Astrocyte (in vitro differentiated cells and primary cell): ENCODE results near the gene FANCI. TPM values are rescaled to one million over a fixed set of nuclear protein-coding genes. Genes with fewer than 3 reads are reported as not detected.

ENCODE experiments used
- DNase-seq: peaks from one replicate; pipeline ENCODE4 v3.0.0-alpha.2; 2010; ENCODE audit warnings: low read depth
- FAIRE-seq: peaks from 2 replicates; lab custom pipeline; 2011; peaks lifted over from hg19 to GRCh38; lab: Jason Lieb, UNC
- H2AFZ ChIP-seq: 2 replicates; pipeline ENCODE4 v1.6.0; 2012; ENCODE audit warnings: low read depth, low read length, inconsistent platforms
- H3K27ac ChIP-seq: 2 replicates; pipeline ENCODE4 v1.5.1; 2011; ENCODE audit warnings: low read depth, low read length, inconsistent platforms
- H3K27me3 ChIP-seq: 2 replicates; pipeline ENCODE4 v1.6.0; 2011; ENCODE audit warnings: low read length, inconsistent platforms; ENCODE audit not compliant: insufficient read depth
- H3K36me3 ChIP-seq: 2 replicates; pipeline ENCODE4 v1.5.1; 2011; ENCODE audit warnings: low read length, inconsistent platforms; ENCODE audit not compliant: insufficient read depth
- H3K4me1 ChIP-seq: 2 replicates; pipeline ENCODE4 v1.5.1; 2011; ENCODE audit warnings: low read length, inconsistent platforms; ENCODE audit not compliant: insufficient read depth
- H3K4me2 ChIP-seq: 2 replicates; pipeline ENCODE4 v1.6.0; 2012; ENCODE audit warnings: low read length, inconsistent platforms
- H3K4me3 ChIP-seq: 2 replicates; pipeline ENCODE4 v1.5.1; 2011; ENCODE audit warnings: low read depth, mild to moderate bottlenecking, low read length, inconsistent platforms; ENCODE audit not compliant: insufficient read depth
- H3K79me2 ChIP-seq: 2 replicates; pipeline ENCODE4 v1.6.0; 2012; ENCODE audit warnings: mild to moderate bottlenecking, low read length, inconsistent platforms; ENCODE audit not compliant: insufficient read depth
- H3K9ac ChIP-seq: 2 replicates; pipeline ENCODE4 v1.6.0; 2012; ENCODE audit warnings: mild to moderate bottlenecking, low read length, inconsistent platforms
- H3K9me3 ChIP-seq: 2 replicates; pipeline ENCODE4 v1.5.1; 2012; ENCODE audit warnings: low read depth, mild to moderate bottlenecking, low read length, inconsistent platforms; ENCODE audit not compliant: insufficient read depth
- H4K20me1 ChIP-seq: 2 replicates; pipeline ENCODE4 v1.6.0; 2012; ENCODE audit warnings: low read length, inconsistent platforms; ENCODE audit not compliant: insufficient read depth
- H3K27ac Mint-ChIP-seq: one replicate; pipeline ENCODE4 v1.8.0; 2021; ENCODE audit warnings: mild to moderate bottlenecking, mixed read lengths; ENCODE audit not compliant: unreplicated experiment
- H3K27me3 Mint-ChIP-seq: one replicate; pipeline ENCODE4 v1.8.0; 2021; ENCODE audit warnings: low read depth, mixed read lengths; ENCODE audit not compliant: unreplicated experiment
- H3K36me3 Mint-ChIP-seq: one replicate; pipeline ENCODE4 v1.8.0; 2021; ENCODE audit warnings: low read depth, mixed read lengths; ENCODE audit not compliant: unreplicated experiment
- H3K4me1 Mint-ChIP-seq: one replicate; pipeline ENCODE4 v1.8.0; 2021; ENCODE audit warnings: low read depth, mixed read lengths; ENCODE audit not compliant: unreplicated experiment
- H3K4me3 Mint-ChIP-seq: one replicate; pipeline ENCODE4 v1.8.0; 2021; ENCODE audit warnings: mild to moderate bottlenecking, moderate library complexity, mixed read lengths; ENCODE audit not compliant: unreplicated experiment
- H3K9me3 Mint-ChIP-seq: one replicate; pipeline ENCODE4 v1.8.0; 2021; ENCODE audit warnings: mild to moderate bottlenecking, mixed read lengths; ENCODE audit not compliant: unreplicated experiment
- CTCF ChIP-seq: IDR thresholded peaks from 2 replicates; pipeline ENCODE4 v1.5.1; 2011; ENCODE audit warnings: low read depth, mild to moderate bottlenecking, inconsistent platforms, low read length, moderate library complexity; ENCODE audit not compliant: insufficient read depth
- EZH2 ChIP-seq: IDR thresholded peaks from 2 replicates; pipeline ENCODE4 v1.6.1; 2012; ENCODE audit warnings: mild to moderate bottlenecking, low read length, inconsistent platforms; ENCODE audit not compliant: insufficient read depth
- total RNA-seq: library from RNA; stranded (reverse); gene quantifications from 2 replicates; pipeline ENCODE4 v1.2.1, GENCODE V29; 2021

The FANCI gene
- total RNA-seq, 1 donor from 2014 or later = 10.6 TPM

GRCh38 chr15:89307046-89307587 is 63.3 kb downstream of the FANCI start:
- H3K9ac ChIP-seq = no peak overlapping the region
- peaks cover 15% of the 10 kb centered on the region for H3K4me1 ChIP-seq
- H3K4me2 ChIP-seq = peak overlapping the region; percentile 48
- H3K4me3 Mint-ChIP-seq = no peak overlapping the region
- no peaks in the 10 kb centered on the region for H3K36me3 Mint-ChIP-seq
- H3K36me3 ChIP-seq = peaks cover 9% of the 10 kb centered on the region
- FAIRE-seq (no peak), DNase-seq (peak; percentile 29)
- H3K4me3 ChIP-seq = no peak overlapping the region
- no peak overlapping the region for H2AFZ ChIP-seq
- no peak overlapping the region for H3K27ac ChIP-seq
- peaks cover 22% of the 10 kb centered on the region for H3K4me1 Mint-ChIP-seq
- TF ChIP-seq EZH2 (no peak), CTCF (no peak)
- no peaks in the 10 kb centered on the region for H3K9me3 ChIP-seq
- no peaks in the 10 kb centered on the region for H3K9me3 Mint-ChIP-seq
- no peaks in the 10 kb centered on the region for H3K27me3 Mint-ChIP-seq
- H4K20me1 ChIP-seq = no peaks in the 10 kb centered on the region
- no peaks in the 10 kb centered on the region for H3K79me2 ChIP-seq
- no peaks in the 10 kb centered on the region for H3K27me3 ChIP-seq
- peak overlapping the region; percentile 79 for H3K27ac Mint-ChIP-seq

- Histone ChIP-seq H3K9ac (no peak overlapping the region), H3K4me3 (no peak overlapping the region), H2AFZ (no peak overlapping the region), H4K20me1 (no peaks in the 10 kb centered on the region), H3K36me3 (peaks cover 9% of the 10 kb centered on the region), H3K27me3 (no peaks in the 10 kb centered on the region), H3K4me1 (peaks cover 15% of the 10 kb centered on the region), H3K9me3 (no peaks in the 10 kb centered on the region), H3K79me2 (no peaks in the 10 kb centered on the region), H3K27ac (no peak overlapping the region), H3K4me2 (peak overlapping the region; percentile 48)
- Mint-ChIP-seq H3K36me3 (no peaks in the 10 kb centered on the region), H3K4me3 (no peak overlapping the region), H3K4me1 (peaks cover 22% of the 10 kb centered on the region), H3K9me3 (no peaks in the 10 kb centered on the region), H3K27me3 (no peaks in the 10 kb centered on the region), H3K27ac (no peak overlapping the region)
- DNase-seq = peak; percentile 58
- peak; percentile 29 for FAIRE-seq
- no peak for TF ChIP-seq CTCF
- no peak for TF ChIP-seq EZH2
Observed at GRCh38 chr15:89307791-89308190, 64.0 kb downstream of the FANCI start.

DNA sequence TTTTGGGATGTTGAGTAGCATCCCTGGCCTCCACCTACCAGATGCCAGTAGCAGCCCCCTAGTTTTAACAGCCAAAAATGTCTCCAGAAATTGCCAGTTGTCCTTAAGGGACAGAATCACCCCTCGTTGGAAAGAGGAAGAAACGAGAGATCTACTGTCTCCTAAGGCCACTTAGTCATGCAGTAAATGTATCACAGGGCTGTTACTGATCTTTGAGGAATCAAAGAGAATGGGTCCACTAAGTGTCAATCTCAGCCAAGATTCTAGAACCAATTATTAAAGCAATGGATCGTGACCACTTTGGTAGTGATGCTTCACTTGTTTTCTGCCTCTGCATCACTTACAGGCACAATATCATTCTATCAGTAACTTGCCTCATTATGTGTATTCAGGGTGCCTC is 64.5 kb downstream of the FANCI start:
- H3K4me2 ChIP-seq = no peak overlapping the region
- no peak overlapping the region for H3K27ac Mint-ChIP-seq
- no peaks in the 10 kb centered on the region for H3K9me3 ChIP-seq
- H3K4me3 ChIP-seq = no peak overlapping the region
- no peaks in the 10 kb centered on the region for H3K27me3 Mint-ChIP-seq
- H3K9me3 Mint-ChIP-seq = no peaks in the 10 kb centered on the region
- peaks cover 15% of the 10 kb centered on the region for H3K4me1 ChIP-seq
- no peak for DNase-seq
- H3K4me1 Mint-ChIP-seq = peaks cover 22% of the 10 kb centered on the region
- no peaks in the 10 kb centered on the region for H3K36me3 Mint-ChIP-seq
- no peaks in the 10 kb centered on the region for H3K79me2 ChIP-seq
- no peak for FAIRE-seq
- H3K4me3 Mint-ChIP-seq = no peak overlapping the region
- H4K20me1 ChIP-seq = no peaks in the 10 kb centered on the region
- no peak overlapping the region for H3K9ac ChIP-seq
- H3K27ac ChIP-seq = no peak overlapping the region
- no peaks in the 10 kb centered on the region for H3K27me3 ChIP-seq
- H2AFZ ChIP-seq = no peak overlapping the region
- TF ChIP-seq CTCF (no peak), EZH2 (no peak)
- H3K36me3 ChIP-seq = peaks cover 9% of the 10 kb centered on the region
